ENCODE measurements around the gene FGF1.

DNA sequence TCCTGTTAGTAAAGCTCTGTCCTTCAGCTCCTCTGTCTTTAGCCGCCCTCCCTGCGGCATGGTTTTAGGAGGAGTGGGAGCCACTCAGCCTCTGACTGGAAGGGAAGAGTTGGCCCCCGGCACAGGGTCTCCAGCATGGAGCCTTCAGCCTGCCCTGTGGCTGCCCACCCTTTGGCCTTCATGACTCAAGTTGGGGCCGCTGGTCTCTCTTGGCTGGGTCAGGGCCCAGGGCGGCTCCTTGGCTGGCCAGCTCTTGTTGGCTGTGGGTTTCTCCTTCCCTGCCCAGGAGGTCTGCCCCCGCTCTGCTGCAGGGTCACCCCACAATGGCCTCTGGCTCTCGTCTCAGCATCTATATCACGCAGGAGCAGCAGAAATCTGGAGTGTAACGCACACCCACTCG is 25.7 kb downstream of the FGF1 start:
- TF ChIP-seq POLR2A (IDR thresholded peaks at IDR 0.05; ENCODE audit: low read length): no peak
- TF ChIP-seq GATA1 (IDR thresholded peaks at IDR 0.05; ENCODE audit: low read depth, low read length): no peak

All from erythroblast (primary cell).